GM23338 (cell line): ENCODE measurements around the gene GADD45B. TPM values are rescaled to one million over a fixed set of nuclear protein-coding genes. Genes with fewer than 3 reads are reported as not detected.

Experiments used
- ATAC-seq: fragments of 200-7000 bp; cut with Tn5 transposase; 3 replicates; pipeline ENCODE4 v1.9.1; 2020
- DNase-seq: peaks from one replicate; pipeline ENCODE4 v3.0.0-alpha.2; 2015; ENCODE audit warnings: low spot score
- H2AFZ ChIP-seq: fragments of 200-600 bp; sonication (generic); 2 replicates; pipeline ENCODE4 v1.8.0; 2016; ENCODE audit warnings: antibody characterized with exemption, mild to moderate bottlenecking, moderate library complexity
- H3F3A ChIP-seq: fragments of 200-600 bp; sonication (generic); replicated peaks from 2 replicates; pipeline ENCODE4 v1.8.0; 2017; ENCODE audit warnings: antibody characterized with exemption, mixed run types, low read depth
- H3K27ac ChIP-seq: fragments of 200-600 bp; sonication (generic); 2 replicates; pipeline ENCODE4 v1.6.1; 2016; ENCODE audit warnings: low read depth
- H3K27me3 ChIP-seq: fragments of 200-600 bp; sonication (generic); 2 replicates; pipeline ENCODE4 v1.8.0; 2016; ENCODE audit warnings: mild to moderate bottlenecking, mixed run types, moderate library complexity; ENCODE audit not compliant: insufficient read depth
- H3K36me3 ChIP-seq: fragments of 200-600 bp; sonication (generic); 2 replicates; pipeline ENCODE4 v1.8.0; 2016; ENCODE audit warnings: mild to moderate bottlenecking; ENCODE audit not compliant: insufficient read depth
- H3K4me1 ChIP-seq: fragments of 200-600 bp; sonication (generic); 2 replicates; pipeline ENCODE4 v1.8.0; 2016; ENCODE audit warnings: mild to moderate bottlenecking, moderate library complexity; ENCODE audit not compliant: insufficient read depth
- H3K4me2 ChIP-seq: fragments of 200-600 bp; sonication (generic); 2 replicates; pipeline ENCODE4 v1.7.1; 2017; ENCODE audit warnings: mixed run types
- H3K4me3 ChIP-seq: fragments of 200-600 bp; sonication (generic); 2 replicates; pipeline ENCODE4 v1.6.1; 2016; ENCODE audit warnings: mixed run types
- H3K79me2 ChIP-seq: fragments of 200-600 bp; sonication (generic); replicated peaks from 2 replicates; pipeline ENCODE4 v1.8.0; 2017; ENCODE audit warnings: mild to moderate bottlenecking; ENCODE audit not compliant: insufficient read depth
- H3K9me2 ChIP-seq: fragments of 200-600 bp; sonication (generic); 2 replicates; pipeline ENCODE4 v1.8.0; 2017; ENCODE audit not compliant: insufficient read depth
- H4K20me1 ChIP-seq: fragments of 200-600 bp; sonication (generic); replicated peaks from 2 replicates; pipeline ENCODE4 v1.8.0; 2017; ENCODE audit warnings: mild to moderate bottlenecking; ENCODE audit not compliant: insufficient read depth
- H3K27ac Mint-ChIP-seq: 2 replicates; pipeline ENCODE4 v1.8.0; 2020; ENCODE audit warnings: inconsistent platforms, mild to moderate bottlenecking, moderate library complexity, mixed read lengths
- H3K27me3 Mint-ChIP-seq: 3 replicates; pipeline ENCODE4 v1.8.0; 2022; ENCODE audit warnings: low read depth, mild to moderate bottlenecking, moderate library complexity, mixed read lengths, inconsistent platforms; ENCODE audit not compliant: insufficient read depth, poor library complexity
- H3K36me3 Mint-ChIP-seq: 3 replicates; pipeline ENCODE4 v1.8.0; 2021; ENCODE audit warnings: low read depth, mild to moderate bottlenecking, inconsistent platforms, moderate library complexity, mixed read lengths
- H3K4me1 Mint-ChIP-seq: 3 replicates; pipeline ENCODE4 v1.8.0; 2020; ENCODE audit warnings: mild to moderate bottlenecking, inconsistent platforms, mixed read lengths
- H3K4me3 Mint-ChIP-seq: 3 replicates; pipeline ENCODE4 v1.8.0; 2021; ENCODE audit warnings: moderate library complexity, mild to moderate bottlenecking, inconsistent platforms, mixed read lengths
- H3K9me3 Mint-ChIP-seq: 3 replicates; pipeline ENCODE4 v1.8.0; 2020; ENCODE audit warnings: moderate library complexity, mild to moderate bottlenecking, inconsistent platforms, mixed read lengths
- CREB1 ChIP-seq: fragments of 250-450 bp; sonication (Bioruptor Pico); IDR thresholded peaks from 2 replicates; pipeline ENCODE4 v1.5.0; 2020; ENCODE audit warnings: low read depth, mild to moderate bottlenecking, moderate library complexity
- EZH2 ChIP-seq: fragments of 200-600 bp; sonication (generic); IDR thresholded peaks from one replicate; pipeline ENCODE4 v1.8.0; 2017; ENCODE audit warnings: antibody characterized with exemption, mild to moderate bottlenecking, low read depth; ENCODE audit not compliant: unreplicated experiment
- EZH2phosphoT487 ChIP-seq: fragments of 200-600 bp; sonication (generic); IDR thresholded peaks from one replicate; pipeline ENCODE4 v1.8.1; 2018; ENCODE audit warnings: antibody characterized with exemption; ENCODE audit not compliant: unreplicated experiment
- JUNB ChIP-seq: IDR thresholded peaks from one replicate; pipeline ENCODE4 v1.6.1; 2016; ENCODE audit warnings: antibody characterized with exemption; ENCODE audit not compliant: unreplicated experiment
- NANOG ChIP-seq: IDR thresholded peaks from 2 replicates; pipeline ENCODE4 v1.6.1; 2016; ENCODE audit warnings: antibody characterized with exemption, borderline replicate concordance
- POLR2AphosphoS5 ChIP-seq: IDR thresholded peaks from 2 replicates; pipeline ENCODE4 v1.6.1; 2016; ENCODE audit warnings: antibody characterized with exemption, low read depth
- STAT1 ChIP-seq: IDR thresholded peaks from one replicate; pipeline ENCODE4 v1.6.1; 2016; ENCODE audit warnings: antibody characterized with exemption; ENCODE audit not compliant: unreplicated experiment
- ZNF114 ChIP-seq: fragments of 250-450 bp; sonication (Bioruptor Pico); IDR thresholded peaks from 2 replicates; pipeline ENCODE4 v1.5.0; 2020; ENCODE audit warnings: mild to moderate bottlenecking, moderate library complexity
- ZNF331 ChIP-seq: fragments of 250-450 bp; sonication (Bioruptor Pico); IDR thresholded peaks from 2 replicates; pipeline ENCODE4 v1.5.0; 2020; ENCODE audit warnings: low read depth, mild to moderate bottlenecking, moderate library complexity
- polyA plus RNA-seq: library from polyadenylated mRNA; unstranded; fragments of >200 nt; fragmentation: Nextera tagmentation; extraction: Ambion mirVana; gene quantifications from 2 replicates; pipeline ENCODE4 v1.2.1, GENCODE V29; 2016
- total RNA-seq: library from RNA; depleted of rRNA; stranded (reverse); fragments of >200 nt; shearing (Covaris generic); gene quantifications from 2 replicates; pipeline ENCODE4 v1.2.3, GENCODE V29; 2014
- TF ChIP-seq, protein P1 (sequence below): IDR thresholded peaks from one replicate; pipeline ENCODE4 v1.6.1; 2018; ENCODE audit warnings: antibody characterized with exemption; ENCODE audit not compliant: unreplicated experiment
- TF ChIP-seq, protein P2 (sequence below), 2 experiments: fragments of 200-600 bp in 1 of 2; sonication (generic) in 1 of 2; conservative IDR thresholded peaks; 2 replicates each; pipeline versions ENCODE4 v1.5.1 to v1.6.1; 2016 to 2017; ENCODE audit warnings: antibody characterized with exemption in 2 of 2, low read depth in 2 of 2, mild to moderate bottlenecking in 2 of 2, moderate library complexity in 1 of 2
- TF ChIP-seq, protein P3 (sequence below): fragments of 250-450 bp; sonication (Bioruptor Pico); IDR thresholded peaks from 2 replicates; pipeline ENCODE4 v1.5.0; 2020; ENCODE audit warnings: mild to moderate bottlenecking, moderate library complexity
- TF ChIP-seq, protein P4 (sequence below): IDR thresholded peaks from 2 replicates; pipeline ENCODE4 v1.6.1; 2016; ENCODE audit warnings: antibody characterized with exemption

Gene GADD45B
- total and polyA plus RNA-seq, 2 experiments from 2014 or later: 12.3 to 16.6 TPM

DNA sequence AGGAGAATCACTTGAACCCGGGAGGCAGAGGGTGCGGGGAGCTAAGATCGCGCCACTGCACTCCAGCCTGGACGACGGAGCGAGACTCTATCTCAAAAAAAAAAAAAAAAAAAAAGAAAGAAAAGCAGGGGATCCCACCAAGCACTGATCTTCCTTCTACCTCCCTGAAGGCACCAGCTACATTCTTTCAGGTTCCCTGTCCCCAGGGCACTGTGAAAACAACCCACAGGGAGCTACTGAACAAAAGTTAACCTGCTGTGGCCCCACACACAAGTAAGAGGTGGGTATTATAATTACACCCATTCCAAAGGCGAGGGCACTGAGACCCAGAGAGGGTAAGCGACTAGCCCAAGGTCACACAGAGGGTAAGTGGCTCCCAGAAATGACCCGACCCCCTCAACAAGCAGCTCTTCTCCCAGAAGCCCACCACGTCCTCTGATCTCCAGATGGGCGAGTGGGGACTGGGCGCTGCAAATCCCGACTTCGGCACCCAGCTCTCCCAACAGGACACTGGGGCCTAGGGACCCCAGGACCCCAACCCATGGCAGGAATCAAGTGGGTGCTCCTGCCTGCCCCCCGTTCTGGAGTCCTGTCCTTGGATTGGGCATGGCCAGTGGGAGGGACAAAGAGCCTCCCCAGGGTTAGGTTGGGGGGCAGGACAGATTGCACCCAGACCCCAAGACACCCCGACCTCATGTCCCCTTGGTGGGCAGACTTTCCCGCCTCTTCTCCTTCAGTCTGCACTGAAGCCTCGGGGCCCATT, 21.5 kb upstream of the GADD45B start:
- TF ChIP-seq, protein P1, sequence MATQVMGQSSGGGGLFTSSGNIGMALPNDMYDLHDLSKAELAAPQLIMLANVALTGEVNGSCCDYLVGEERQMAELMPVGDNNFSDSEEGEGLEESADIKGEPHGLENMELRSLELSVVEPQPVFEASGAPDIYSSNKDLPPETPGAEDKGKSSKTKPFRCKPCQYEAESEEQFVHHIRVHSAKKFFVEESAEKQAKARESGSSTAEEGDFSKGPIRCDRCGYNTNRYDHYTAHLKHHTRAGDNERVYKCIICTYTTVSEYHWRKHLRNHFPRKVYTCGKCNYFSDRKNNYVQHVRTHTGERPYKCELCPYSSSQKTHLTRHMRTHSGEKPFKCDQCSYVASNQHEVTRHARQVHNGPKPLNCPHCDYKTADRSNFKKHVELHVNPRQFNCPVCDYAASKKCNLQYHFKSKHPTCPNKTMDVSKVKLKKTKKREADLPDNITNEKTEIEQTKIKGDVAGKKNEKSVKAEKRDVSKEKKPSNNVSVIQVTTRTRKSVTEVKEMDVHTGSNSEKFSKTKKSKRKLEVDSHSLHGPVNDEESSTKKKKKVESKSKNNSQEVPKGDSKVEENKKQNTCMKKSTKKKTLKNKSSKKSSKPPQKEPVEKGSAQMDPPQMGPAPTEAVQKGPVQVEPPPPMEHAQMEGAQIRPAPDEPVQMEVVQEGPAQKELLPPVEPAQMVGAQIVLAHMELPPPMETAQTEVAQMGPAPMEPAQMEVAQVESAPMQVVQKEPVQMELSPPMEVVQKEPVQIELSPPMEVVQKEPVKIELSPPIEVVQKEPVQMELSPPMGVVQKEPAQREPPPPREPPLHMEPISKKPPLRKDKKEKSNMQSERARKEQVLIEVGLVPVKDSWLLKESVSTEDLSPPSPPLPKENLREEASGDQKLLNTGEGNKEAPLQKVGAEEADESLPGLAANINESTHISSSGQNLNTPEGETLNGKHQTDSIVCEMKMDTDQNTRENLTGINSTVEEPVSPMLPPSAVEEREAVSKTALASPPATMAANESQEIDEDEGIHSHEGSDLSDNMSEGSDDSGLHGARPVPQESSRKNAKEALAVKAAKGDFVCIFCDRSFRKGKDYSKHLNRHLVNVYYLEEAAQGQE: no peak
- TF ChIP-seq NANOG (no peak), EZH2phosphoT487 (no peak), JUNB (no peak), ZNF331 (CRISPR knock-in tag) (no peak), CREB1 (CRISPR knock-in tag) (no peak), POLR2AphosphoS5 (no peak), STAT1 (no peak), EZH2 (no peak), ZNF114 (CRISPR knock-in tag) (no peak)
- TF ChIP-seq, protein P2, sequence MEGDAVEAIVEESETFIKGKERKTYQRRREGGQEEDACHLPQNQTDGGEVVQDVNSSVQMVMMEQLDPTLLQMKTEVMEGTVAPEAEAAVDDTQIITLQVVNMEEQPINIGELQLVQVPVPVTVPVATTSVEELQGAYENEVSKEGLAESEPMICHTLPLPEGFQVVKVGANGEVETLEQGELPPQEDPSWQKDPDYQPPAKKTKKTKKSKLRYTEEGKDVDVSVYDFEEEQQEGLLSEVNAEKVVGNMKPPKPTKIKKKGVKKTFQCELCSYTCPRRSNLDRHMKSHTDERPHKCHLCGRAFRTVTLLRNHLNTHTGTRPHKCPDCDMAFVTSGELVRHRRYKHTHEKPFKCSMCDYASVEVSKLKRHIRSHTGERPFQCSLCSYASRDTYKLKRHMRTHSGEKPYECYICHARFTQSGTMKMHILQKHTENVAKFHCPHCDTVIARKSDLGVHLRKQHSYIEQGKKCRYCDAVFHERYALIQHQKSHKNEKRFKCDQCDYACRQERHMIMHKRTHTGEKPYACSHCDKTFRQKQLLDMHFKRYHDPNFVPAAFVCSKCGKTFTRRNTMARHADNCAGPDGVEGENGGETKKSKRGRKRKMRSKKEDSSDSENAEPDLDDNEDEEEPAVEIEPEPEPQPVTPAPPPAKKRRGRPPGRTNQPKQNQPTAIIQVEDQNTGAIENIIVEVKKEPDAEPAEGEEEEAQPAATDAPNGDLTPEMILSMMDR (conservative IDR thresholded peaks at IDR 0.05; ENCODE audit: low read depth in 2 of 2): no peak
- TF ChIP-seq, protein P3, sequence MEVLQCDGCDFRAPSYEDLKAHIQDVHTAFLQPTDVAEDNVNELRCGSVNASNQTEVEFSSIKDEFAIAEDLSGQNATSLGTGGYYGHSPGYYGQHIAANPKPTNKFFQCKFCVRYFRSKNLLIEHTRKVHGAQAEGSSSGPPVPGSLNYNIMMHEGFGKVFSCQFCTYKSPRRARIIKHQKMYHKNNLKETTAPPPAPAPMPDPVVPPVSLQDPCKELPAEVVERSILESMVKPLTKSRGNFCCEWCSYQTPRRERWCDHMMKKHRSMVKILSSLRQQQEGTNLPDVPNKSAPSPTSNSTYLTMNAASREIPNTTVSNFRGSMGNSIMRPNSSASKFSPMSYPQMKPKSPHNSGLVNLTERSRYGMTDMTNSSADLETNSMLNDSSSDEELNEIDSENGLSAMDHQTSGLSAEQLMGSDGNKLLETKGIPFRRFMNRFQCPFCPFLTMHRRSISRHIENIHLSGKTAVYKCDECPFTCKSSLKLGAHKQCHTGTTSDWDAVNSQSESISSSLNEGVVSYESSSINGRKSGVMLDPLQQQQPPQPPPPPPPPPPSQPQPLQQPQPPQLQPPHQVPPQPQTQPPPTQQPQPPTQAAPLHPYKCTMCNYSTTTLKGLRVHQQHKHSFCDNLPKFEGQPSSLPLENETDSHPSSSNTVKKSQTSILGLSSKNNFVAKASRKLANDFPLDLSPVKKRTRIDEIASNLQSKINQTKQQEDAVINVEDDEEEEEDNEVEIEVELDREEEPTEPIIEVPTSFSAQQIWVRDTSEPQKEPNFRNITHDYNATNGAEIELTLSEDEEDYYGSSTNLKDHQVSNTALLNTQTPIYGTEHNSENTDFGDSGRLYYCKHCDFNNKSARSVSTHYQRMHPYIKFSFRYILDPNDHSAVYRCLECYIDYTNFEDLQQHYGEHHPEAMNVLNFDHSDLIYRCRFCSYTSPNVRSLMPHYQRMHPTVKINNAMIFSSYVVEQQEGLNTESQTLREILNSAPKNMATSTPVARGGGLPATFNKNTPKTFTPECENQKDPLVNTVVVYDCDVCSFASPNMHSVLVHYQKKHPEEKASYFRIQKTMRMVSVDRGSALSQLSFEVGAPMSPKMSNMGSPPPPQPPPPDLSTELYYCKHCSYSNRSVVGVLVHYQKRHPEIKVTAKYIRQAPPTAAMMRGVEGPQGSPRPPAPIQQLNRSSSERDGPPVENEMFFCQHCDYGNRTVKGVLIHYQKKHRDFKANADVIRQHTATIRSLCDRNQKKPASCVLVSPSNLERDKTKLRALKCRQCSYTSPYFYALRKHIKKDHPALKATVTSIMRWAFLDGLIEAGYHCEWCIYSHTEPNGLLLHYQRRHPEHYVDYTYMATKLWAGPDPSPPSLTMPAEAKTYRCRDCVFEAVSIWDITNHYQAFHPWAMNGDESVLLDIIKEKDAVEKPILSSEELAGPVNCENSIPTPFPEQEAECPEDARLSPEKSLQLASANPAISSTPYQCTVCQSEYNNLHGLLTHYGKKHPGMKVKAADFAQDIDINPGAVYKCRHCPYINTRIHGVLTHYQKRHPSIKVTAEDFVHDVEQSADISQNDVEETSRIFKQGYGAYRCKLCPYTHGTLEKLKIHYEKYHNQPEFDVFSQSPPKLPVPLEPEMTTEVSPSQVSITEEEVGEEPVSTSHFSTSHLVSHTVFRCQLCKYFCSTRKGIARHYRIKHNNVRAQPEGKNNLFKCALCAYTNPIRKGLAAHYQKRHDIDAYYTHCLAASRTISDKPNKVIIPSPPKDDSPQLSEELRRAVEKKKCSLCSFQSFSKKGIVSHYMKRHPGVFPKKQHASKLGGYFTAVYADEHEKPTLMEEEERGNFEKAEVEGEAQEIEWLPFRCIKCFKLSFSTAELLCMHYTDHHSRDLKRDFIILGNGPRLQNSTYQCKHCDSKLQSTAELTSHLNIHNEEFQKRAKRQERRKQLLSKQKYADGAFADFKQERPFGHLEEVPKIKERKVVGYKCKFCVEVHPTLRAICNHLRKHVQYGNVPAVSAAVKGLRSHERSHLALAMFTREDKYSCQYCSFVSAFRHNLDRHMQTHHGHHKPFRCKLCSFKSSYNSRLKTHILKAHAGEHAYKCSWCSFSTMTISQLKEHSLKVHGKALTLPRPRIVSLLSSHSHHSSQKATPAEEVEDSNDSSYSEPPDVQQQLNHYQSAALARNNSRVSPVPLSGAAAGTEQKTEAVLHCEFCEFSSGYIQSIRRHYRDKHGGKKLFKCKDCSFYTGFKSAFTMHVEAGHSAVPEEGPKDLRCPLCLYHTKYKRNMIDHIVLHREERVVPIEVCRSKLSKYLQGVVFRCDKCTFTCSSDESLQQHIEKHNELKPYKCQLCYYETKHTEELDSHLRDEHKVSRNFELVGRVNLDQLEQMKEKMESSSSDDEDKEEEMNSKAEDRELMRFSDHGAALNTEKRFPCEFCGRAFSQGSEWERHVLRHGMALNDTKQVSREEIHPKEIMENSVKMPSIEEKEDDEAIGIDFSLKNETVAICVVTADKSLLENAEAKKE (CRISPR knock-in tag): no peak
- TF ChIP-seq, protein P4, sequence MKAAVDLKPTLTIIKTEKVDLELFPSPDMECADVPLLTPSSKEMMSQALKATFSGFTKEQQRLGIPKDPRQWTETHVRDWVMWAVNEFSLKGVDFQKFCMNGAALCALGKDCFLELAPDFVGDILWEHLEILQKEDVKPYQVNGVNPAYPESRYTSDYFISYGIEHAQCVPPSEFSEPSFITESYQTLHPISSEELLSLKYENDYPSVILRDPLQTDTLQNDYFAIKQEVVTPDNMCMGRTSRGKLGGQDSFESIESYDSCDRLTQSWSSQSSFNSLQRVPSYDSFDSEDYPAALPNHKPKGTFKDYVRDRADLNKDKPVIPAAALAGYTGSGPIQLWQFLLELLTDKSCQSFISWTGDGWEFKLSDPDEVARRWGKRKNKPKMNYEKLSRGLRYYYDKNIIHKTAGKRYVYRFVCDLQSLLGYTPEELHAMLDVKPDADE: no peak
- no peak for ATAC-seq

More for the DNA sequence above, 21.5 kb upstream of the GADD45B start:
- peak overlapping the region; percentile 85 for H3K4me3 Mint-ChIP-seq
- Histone ChIP-seq H2AFZ (no peak overlapping the region), H3K4me2 (peak overlapping the region; percentile 86), H3K79me2 (peaks cover 71% of the 10 kb centered on the region), H3F3A (peaks cover 5% of the 10 kb centered on the region; the same call in 1 of the 2 replicates), H3K27me3 (no peaks in the 10 kb centered on the region), H3K4me3 (peak overlapping the region; percentile 91; the same call in 1 of the 2 replicates), H3K36me3 (no peaks in the 10 kb centered on the region), H4K20me1 (peaks cover 19% of the 10 kb centered on the region), H3K9me2 (no peaks in the 10 kb centered on the region), H3K4me1 (peaks cover 15% of the 10 kb centered on the region), H3K27ac (no peak overlapping the region)
- peaks cover 4% of the 10 kb centered on the region for H3K36me3 Mint-ChIP-seq
- peaks cover 9% of the 10 kb centered on the region for H3K27me3 Mint-ChIP-seq
- H3K9me3 Mint-ChIP-seq: no peaks in the 10 kb centered on the region
- DNase-seq: no peak
- H3K27ac Mint-ChIP-seq: peak overlapping the region; percentile 89
- peaks cover 30% of the 10 kb centered on the region for H3K4me1 Mint-ChIP-seq
